Uterus (tissue), 2 donors: ENCODE data around the gene ARX.

Experiments used
- CTCF ChIP-seq, 4 experiments: fragments of 200-600 bp in 2 of 4; fragments of 450-650 bp in 2 of 4; sonication (generic) in 2 of 4; IDR thresholded peaks; one replicate each; pipeline ENCODE4 v1.5.1; 2016 to 2019; ENCODE audit warnings: antibody characterized with exemption in 4 of 4, mild to moderate bottlenecking in 2 of 4, moderate library complexity in 1 of 4
- POLR2A ChIP-seq, 2 donors: fragments of 450-650 bp; IDR thresholded peaks; one replicate each; pipeline ENCODE4 v1.6.1; 2016; ENCODE audit warnings: antibody characterized with exemption in 2 of 2, mild to moderate bottlenecking in 1 of 2, moderate library complexity in 1 of 2

DNA sequence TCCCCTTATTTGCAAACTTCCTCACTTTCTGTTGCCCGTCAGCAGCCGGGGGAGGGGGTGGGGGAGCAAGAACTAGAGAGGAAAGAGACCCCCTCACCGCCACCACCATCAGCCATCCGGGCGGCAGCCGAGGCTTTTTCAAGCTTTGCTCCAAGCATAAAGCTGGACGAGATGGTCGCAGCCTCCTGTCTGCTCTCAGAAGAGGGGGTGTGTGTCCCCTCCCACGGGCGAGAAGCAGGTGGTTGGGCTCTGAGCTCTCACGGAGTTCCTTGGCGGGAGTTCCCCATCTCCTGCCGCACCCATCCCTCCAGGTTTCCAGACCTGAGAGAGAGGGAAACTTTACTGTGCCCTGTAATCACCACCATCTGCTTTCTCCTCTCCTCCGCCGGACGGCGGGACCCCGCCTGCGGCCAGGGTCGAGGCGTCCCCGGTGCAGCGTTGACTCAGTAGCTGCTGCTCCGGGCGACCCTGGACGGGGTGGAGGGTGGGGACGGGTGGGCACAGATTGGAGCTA, 4.7 kb upstream of the ARX start:
- TF ChIP-seq CTCF (IDR thresholded peaks at IDR 0.05) (no peak), POLR2A (IDR thresholded peaks at IDR 0.05) (no peak)
